ENCODE measurements around the gene CDCP2.

The CDCP2 gene
- total RNA-seq: 0 reads per million in 2 donors

DNA sequence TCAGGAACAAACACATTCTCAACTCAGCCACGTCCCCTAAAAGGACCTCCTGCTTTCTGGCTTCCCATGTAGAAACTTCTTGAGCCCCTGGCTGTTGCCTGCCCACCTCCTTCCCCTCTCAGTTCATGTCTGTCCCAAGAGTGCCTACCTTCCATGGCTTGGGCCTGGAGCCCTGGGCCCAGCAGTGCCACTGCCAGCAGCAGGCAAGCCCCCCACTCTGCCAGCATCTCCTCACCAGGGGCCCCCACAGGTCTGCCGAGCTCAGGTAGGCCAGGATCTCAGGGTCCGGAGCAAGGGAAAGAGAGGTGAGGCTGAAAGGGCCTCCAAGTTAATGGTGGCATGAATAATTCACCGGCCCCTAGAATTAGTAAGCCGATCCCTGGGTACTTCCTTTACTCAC, at the start of gene CDCP2:
CDCP2 (minus strand) TSS at position 305 of the 400 bp plus-strand sequence; CDS start at position 227, 78 bp downstream.
- no peak for DNase-seq

GRCh38 chr1:54200519-54200997, 47.8 kb upstream of the CDCP2 start:
- DNase-seq: no peak

- peak; percentile 71 to 95 (median 82) for DNase-seq
These were observed 47.1 kb upstream of the CDCP2 start, which contains the start of the genes CYB5RL and MRPL37 for GRCh38 chr1:54199765-54200518. Gene CYB5RL (minus strand): TSS chr1:54200030. CDS start chr1:54195616, 4,414 bp downstream. Gene MRPL37 (plus strand): TSS chr1:54200167. CDS start chr1:54200244, 77 bp downstream.

- peak in 1 of 5 experiments; percentile 10 for DNase-seq
These were observed 46.5 kb upstream of the CDCP2 start for GRCh38 chr1:54199151-54199764.

GRCh38 chr1:54193453-54193852, 40.7 kb upstream of the CDCP2 start:
- no peak for DNase-seq

DNA sequence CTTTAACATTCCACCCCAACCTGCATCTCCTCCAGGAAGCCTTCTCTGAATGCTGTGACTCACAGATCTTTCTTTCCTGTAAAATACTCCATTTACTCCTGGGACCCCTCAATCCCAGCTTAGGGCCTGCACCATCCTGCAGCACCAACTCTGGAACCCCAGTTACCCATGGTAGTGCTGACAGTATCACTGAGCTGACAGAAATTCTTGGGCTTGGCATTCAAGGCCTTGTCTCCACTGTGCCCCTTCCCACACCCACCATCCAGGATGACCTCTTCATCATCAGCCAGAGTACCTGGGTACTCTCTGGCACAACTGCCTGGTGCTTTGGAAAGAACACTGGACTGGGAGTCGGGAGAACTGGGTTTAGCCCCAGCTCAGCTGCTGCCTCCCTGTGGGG, 38.7 kb upstream of the CDCP2 start:
- DNase-seq: no peak

GRCh38 chr1:54190526-54190925, 37.7 kb upstream of the CDCP2 start:
- DNase-seq: no peak

GRCh38 chr1:54188291-54188690, 35.5 kb upstream of the CDCP2 start:
- no peak for DNase-seq

GRCh38 chr1:54186056-54186455, 33.3 kb upstream of the CDCP2 start:
- no peak for DNase-seq

- no peak for DNase-seq
These were observed 28.0 kb upstream of the CDCP2 start for GRCh38 chr1:54180701-54181360.

- no peak for DNase-seq
These were observed 25.7 kb upstream of the CDCP2 start for GRCh38 chr1:54178296-54179070.

GRCh38 chr1:54177726-54178125, 24.9 kb upstream of the CDCP2 start:
- no peak for DNase-seq

- DNase-seq: no peak
These were observed 24.0 kb upstream of the CDCP2 start for GRCh38 chr1:54176621-54177327.

DNA sequence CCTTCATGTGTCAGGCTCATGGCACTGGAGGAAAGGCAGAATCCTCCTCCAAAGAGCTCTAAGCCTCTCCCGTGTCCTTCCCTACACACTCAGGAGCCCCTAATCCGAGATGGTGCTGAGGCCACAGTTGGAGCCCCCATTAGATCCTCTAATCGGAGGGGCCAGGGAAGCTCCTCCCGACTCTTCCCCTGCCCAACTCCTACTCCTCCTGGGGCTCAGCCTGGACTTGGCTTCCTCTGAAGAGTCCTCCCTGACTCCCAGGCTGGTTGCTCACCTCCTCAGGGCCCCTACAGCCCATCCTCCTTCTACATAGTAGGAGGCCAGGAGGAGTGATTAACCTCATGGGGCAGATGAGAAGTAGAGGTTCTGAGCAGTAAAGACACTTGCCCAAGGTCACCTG, 21.3 kb upstream of the CDCP2 start:
- no peak for DNase-seq

- peak in 1 of 5 experiments; percentile 5 for DNase-seq
These were observed 20.9 kb upstream of the CDCP2 start for GRCh38 chr1:54173681-54174080.

DNA sequence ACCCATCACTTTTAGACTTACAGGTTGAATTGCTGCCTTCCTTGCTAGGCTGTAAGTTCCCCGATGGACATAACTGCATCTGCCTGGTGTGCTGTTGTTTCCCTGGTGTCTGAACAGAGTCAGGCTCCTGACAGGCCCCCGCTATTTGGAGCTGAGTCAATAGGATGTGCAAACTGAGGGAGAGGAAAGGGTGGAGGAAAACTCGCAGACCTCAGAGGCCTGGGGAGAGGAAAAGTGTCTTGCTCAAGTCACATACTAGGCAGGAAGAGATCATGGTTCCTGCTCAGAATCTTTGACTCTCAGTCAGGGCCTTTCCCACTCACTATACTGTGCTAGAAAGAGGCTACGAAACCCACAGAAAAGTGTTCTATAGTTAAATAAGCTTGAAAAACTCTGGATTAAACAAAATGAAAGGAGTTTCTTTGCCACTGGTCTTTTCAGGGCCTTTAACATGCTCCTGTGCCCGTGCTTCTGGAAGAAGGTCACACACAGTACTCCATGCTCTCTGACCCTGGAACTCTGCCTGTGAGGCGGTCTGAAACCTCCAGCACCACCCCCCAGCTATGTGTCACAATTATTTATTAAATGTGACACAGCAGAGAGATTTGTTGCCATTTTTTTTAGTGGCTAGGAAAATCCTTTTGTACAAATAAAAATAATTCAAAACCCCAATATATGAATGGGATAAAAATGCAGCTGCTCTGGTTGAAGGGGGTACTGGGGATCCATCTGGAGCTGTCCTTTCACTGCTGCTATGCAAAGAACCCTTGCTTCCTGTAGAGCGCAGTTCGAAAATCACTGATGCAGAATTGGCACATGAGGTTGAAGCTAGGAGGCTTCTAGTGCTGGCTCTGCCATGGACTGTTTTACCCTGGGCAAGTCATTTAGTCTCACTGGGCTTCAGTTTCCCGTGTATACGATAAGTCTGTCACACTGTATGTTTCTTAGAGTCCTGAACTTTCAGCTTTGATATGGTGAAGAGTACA, 20.1 kb upstream of the CDCP2 start:
- no peak for DNase-seq

DNA sequence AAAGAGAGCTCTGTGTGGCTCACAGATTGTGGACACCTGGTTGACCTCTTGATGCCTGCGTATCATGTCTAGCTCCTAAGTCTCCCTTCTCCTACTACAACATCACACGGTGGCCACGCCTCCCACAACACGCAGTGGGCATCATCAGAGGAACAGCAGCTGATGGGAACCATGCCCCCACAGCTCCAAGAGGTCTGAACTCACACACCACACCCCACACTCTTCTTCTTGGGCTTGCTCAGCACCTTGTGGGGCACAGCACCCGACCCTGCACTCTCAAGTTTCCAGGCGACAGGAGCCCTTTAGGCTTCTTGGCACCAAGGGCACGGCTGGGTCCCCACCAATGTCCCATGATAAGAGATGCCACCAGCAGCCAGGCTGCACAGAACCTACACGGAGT, 18.8 kb upstream of the CDCP2 start:
- no peak for DNase-seq

DNA sequence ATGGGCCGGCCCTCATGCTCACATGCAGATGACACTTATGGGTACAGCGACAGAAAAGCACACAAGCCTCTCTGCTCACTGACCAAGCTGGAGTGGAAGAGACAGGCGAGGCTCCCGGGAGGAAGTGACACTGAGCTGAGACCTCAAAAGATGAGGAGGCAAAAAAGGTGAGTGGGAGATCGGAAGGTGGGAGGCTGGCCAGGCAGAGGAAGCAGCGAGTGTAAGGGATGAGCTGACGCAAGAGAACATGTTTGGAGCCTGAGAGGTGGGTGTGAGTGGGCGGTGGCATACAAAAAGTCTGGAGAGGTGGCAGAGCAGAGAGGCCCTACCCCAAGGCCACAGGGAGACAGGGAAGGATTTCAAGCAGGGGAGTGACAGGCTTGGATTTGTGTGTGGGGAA, 18.2 kb upstream of the CDCP2 start:
- DNase-seq: no peak

DNA sequence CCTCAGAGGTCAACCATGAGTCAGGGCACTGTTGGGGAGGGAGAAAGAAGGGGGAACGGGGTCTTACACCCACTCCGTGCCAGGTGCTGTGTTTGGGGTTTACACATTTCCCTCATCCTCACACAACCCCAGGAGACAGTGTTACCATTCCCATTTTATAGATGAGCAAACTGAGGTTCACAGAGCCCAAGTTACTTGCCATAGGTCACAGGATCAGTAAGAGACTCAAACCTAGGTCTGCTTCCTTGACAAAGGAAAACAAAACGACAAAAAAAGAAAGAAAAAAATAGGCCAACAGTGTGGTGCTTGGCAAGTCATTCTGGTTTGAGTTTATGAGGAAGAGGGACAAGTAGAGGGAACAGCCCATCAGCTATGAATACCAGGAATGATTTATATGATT, 16.3 kb upstream of the CDCP2 start:
- DNase-seq: no peak

DNA sequence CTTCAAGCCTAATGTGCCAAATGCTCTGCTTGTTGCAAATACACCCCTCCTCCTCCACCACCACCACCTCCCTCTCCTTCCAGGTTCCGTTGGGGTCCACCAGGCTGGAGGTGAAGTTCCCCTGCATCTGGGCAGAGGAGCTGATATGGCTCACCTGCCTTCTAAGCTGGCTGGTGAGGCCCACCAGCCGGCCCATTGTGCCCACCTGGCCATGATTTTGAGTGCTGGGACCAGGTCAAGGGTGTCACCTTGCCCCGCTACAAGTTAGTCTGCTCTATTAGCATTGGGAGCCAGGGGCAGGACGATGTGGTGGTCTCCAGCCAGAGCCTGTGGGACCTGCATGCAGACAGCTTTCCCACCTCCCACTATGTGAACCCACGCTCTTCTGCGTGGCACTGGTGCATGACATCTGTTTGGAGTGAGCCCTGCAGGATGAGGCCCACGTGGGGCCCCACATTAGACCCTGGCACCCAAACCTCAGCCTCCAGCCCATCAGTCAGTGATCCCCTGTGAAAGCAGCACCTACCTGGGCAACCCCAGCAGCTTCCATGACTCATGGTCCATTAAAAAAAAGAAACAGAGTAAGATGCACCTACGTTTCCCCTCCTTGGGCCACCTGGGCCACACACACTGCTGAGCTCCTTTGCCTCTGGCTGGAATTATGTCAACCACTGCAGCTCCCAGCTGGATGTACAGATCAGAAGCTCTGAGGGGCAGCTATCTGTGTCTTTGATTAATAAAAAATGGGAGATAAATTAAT, 15.6 kb upstream of the CDCP2 start:
- no peak for DNase-seq
